Spleen (tissue), 13 donors: Measurements from ENCODE around the gene SAFB. TPM values are rescaled to one million over a fixed set of nuclear protein-coding genes. Genes with fewer than 3 reads are reported as not detected.
A peak's percentile ranks its signal among the peaks of the same experiment; 100 is the strongest.

ENCODE experiments used
- DNase-seq: peaks from one replicate; pipeline ENCODE4 v3.0.0-alpha.2; 2020
- H3K27ac ChIP-seq, 8 donors: fragments of 200-600 bp; sonication (generic) in 7 of 8; 1 replicate in 4 of 8; 2 replicates in 4 of 8; pipeline versions ENCODE4 v1.5.0 to v1.8.0; 2016 to 2021; ENCODE audit warnings: inconsistent platforms in 4 of 8, mild to moderate bottlenecking in 4 of 8, moderate library complexity in 1 of 8
- H3K27me3 ChIP-seq, 7 donors: fragments of 200-600 bp; sonication (generic) in 6 of 7; replicated peaks in 1 of 7; 1 replicate in 4 of 7; 2 replicates in 3 of 7; pipeline versions ENCODE4 v1.5.0 to v1.8.0; 2016 to 2021; ENCODE audit warnings: inconsistent platforms in 3 of 7, mild to moderate bottlenecking in 1 of 7
- H3K36me3 ChIP-seq, 6 donors: fragments of 200-600 bp; sonication (generic) in 5 of 6; 1 replicate in 4 of 6; 2 replicates in 2 of 6; pipeline versions ENCODE4 v1.5.0 to v1.8.0; 2016 to 2021; ENCODE audit warnings: inconsistent platforms in 2 of 6
- H3K4me1 ChIP-seq, 6 donors: fragments of 200-600 bp; sonication (generic) in 5 of 6; 1 replicate in 3 of 6; 2 replicates in 3 of 6; pipeline versions ENCODE4 v1.5.0 to v1.8.0; 2016 to 2021; ENCODE audit warnings: inconsistent platforms in 3 of 6
- H3K4me3 ChIP-seq, 8 donors: fragments of 200-600 bp; sonication (generic) in 7 of 8; 1 replicate in 4 of 8; 2 replicates in 4 of 8; pipeline versions ENCODE4 v1.5.0 to v1.8.0; 2016 to 2021; ENCODE audit warnings: inconsistent platforms in 4 of 8, mild to moderate bottlenecking in 4 of 8, moderate library complexity in 2 of 8
- H3K9me3 ChIP-seq, 8 donors: fragments of 200-600 bp; sonication (generic) in 7 of 8; 1 replicate in 4 of 8; 2 replicates in 4 of 8; pipeline versions ENCODE4 v1.5.0 to v1.8.0; 2016 to 2021; ENCODE audit warnings: inconsistent platforms in 4 of 8
- CTCF ChIP-seq, 11 experiments: fragments of 200-600 bp in 7 of 11; fragments of 450-650 bp in 4 of 11; sonication (generic) in 4 of 11; IDR thresholded peaks in 8 of 11; conservative IDR thresholded peaks in 3 of 11; 1 replicate in 7 of 11; 2 replicates in 4 of 11; pipeline versions ENCODE4 v1.4.0 to v1.8.0; 2016 to 2021; ENCODE audit warnings: antibody characterized with exemption in 11 of 11, inconsistent platforms in 4 of 11, mild to moderate bottlenecking in 1 of 11
- POLR2A ChIP-seq, 3 donors: fragments of 450-650 bp; IDR thresholded peaks; one replicate each; pipeline ENCODE4 v1.5.1; 2017; ENCODE audit warnings: antibody characterized with exemption in 3 of 3, mild to moderate bottlenecking in 1 of 3
- POLR2AphosphoS5 ChIP-seq, 3 donors: sonication (generic); formaldehyde crosslinking; IDR thresholded peaks; one replicate each; pipeline ENCODE4 v1.5.1; 2017; ENCODE audit warnings: antibody characterized with exemption in 3 of 3
- WGBS, 5 donors: extraction: QIAGEN DNeasy Blood & Tissue Kit in 3 of 5; methylation state at CpG; one replicate each; pipeline versions ENCODE4 v1.1.5 to v1.1.7; 2013 to 2018; 5-methylcytosine and 5-hydroxymethylcytosine counted together
- intact Hi-C: fragments of 100-400 bp; cut with DNase I; formaldehyde crosslinking; loops from one replicate; pipeline ENCODE4 v1.15.0; 2023; ENCODE audit warnings: low total_unique reads
- long read RNA-seq, 2 donors: transcript quantifications; one replicate each; lab custom pipeline, GENCODE V29; 2026
- polyA plus RNA-seq, 3 donors: library from polyadenylated mRNA; stranded (reverse); fragments of 200-250 nt; gene quantifications; one replicate each; pipeline ENCODE4 v1.2.1, GENCODE V29; 2013
- total RNA-seq, 7 donors: library from RNA; depleted of rRNA in 3 of 7; stranded (reverse); fragments of >200 nt in 3 of 7; fragmentation: NEBNext Ultra II Directional in 4 of 7; extraction: Animal tissue kit (Norgen Biotek cat#: 25700) in 4 of 7; gene quantifications; one replicate each; pipeline versions ENCODE4 v1.1.0 to v1.2.1, GENCODE V29; 2016 to 2021
- donor health status: healthy with polysubstance abuse.
- donor health status: DM: no; HTN: no; CAD: no; lungs with moderate emphysema.
- donor health status: DM: no; HTN: no; CAD: no.
- donor health status: Bipolar disorder and iron deficiency.
- donor health status: healthy.
- donor health status: DM: no; HTN: no; CAD: no.
- donor health status: DM: yes; HTN: yes; CAD: no.

SAFB gene
- total RNA-seq = 100 to 1,000 TPM in 5 of 7 donors, 10 to 100 TPM in 2; 94.5 to 161 (median 112) TPM
- 10 to 100 TPM; 41.7 to 70.0 (median 64.8) TPM for polyA plus RNA-seq
- long read RNA-seq, donor 1, partial matches to known transcripts = 15 of 19 reads
- long read RNA-seq, donor 1, other reads (novel, unspliced or antisense) = 0 of 19 reads
- long read RNA-seq, donor 2, partial matches to known transcripts = 6 of 8 reads
- long read RNA-seq, donor 2, other reads (novel, unspliced or antisense) = 0 of 8 reads

DNA sequence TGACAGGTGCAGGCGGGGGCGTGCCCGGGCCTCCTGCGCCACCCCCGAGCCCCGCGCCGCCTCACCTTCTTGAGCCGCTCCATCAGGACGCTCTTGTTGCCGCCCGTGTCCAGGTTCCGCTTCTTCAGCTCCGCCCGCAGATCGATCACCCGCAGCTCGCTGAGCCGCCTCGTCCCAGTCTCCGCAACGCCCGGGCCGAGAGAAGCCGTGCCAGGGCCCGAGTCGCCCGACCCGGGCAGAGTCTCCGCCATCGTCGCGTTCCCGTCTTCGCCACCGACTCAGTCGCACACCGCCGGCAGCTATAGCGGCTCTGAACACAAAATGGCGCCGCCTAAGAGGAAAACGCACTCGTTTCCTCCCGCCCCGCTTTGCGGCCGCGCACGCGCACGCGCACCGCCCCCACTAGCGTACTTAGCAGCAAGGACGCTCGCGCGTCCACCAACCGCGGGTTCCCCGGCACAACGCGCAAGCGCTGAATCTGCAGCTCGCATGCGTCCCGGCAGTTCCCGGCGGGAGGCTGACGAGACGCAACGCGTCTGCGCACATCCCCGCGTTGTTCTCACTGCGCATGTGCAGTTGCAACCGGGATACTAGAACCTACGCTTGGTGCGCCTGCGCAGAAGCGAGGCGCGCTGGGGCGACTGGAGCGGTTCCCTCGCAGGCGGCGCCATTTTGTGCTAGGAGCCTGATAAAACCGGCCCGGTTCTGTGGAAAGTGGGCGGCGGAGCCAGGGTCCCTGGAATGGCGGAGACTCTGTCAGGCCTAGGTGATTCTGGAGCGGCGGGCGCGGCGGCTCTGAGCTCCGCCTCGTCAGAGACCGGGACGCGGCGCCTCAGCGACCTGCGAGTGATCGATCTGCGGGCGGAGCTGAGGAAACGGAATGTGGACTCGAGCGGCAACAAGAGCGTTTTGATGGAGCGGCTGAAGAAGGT lies at the start of gene SAFB, which contains the start of gene SAFB2:
TSS of gene SAFB (plus strand) at position 619 of the 932 bp plus-strand sequence. CDS start at position 742, 123 bp downstream.
TSS of gene SAFB2 (minus strand) at position 312 of the 932 bp plus-strand sequence. CDS start at position 251, 61 bp downstream.
- WGBS, 5 donors = 0% methylated on average over 73 to 116 of the region's 116 CpGs
- TF ChIP-seq POLR2A (IDR thresholded peaks at IDR 0.05) (peak; percentile 75 to 90 (median 75)), POLR2AphosphoS5 (IDR thresholded peaks at IDR 0.05) (peak; percentile 99 to 100 (median 99)), CTCF (IDR thresholded peaks at IDR 0.05 in 8 of 11, conservative IDR thresholded peaks at IDR 0.05 in 3 of 11) (peak in 5 of 11 experiments; percentile 6 to 50 (median 21))
- Histone ChIP-seq H3K4me3 (peak within 1 kb of the TSS; percentile 85 to 99 (median 92)), H3K27ac (peak within 1 kb of the TSS; percentile 82 to 99 (median 96)), H3K4me1 (peaks cover 66 to 86% (median 79%) of the 10 kb centered on the region in 6 donors), H3K9me3 (no peaks in the 10 kb centered on the region), H3K27me3 (no peaks in the 10 kb centered on the region), H3K36me3 (peaks cover 0 to 66% (median 40%) of the 10 kb centered on the region in 6 donors)
- intact Hi-C loops = loop anchor here (10.0 kb wide), 1 partner anchor 52 kb away; no protein-coding TSS in a partner anchor
- peak; percentile 100 for DNase-seq

GRCh38 chr19:5575590-5575989 lies 47.3 kb upstream of the SAFB start:
- TF ChIP-seq CTCF (IDR thresholded peaks at IDR 0.05 in 8 of 11, conservative IDR thresholded peaks at IDR 0.05 in 3 of 11) (no peak), POLR2A (IDR thresholded peaks at IDR 0.05) (no peak), POLR2AphosphoS5 (IDR thresholded peaks at IDR 0.05) (no peak)
- Histone ChIP-seq H3K27ac (no peak overlapping the region), H3K36me3 (peaks cover 0 to 8% (median 0%) of the 10 kb centered on the region in 6 donors), H3K9me3 (peaks cover 0 to 13% (median 0%) of the 10 kb centered on the region in 8 donors), H3K27me3 (no peaks in the 10 kb centered on the region), H3K4me1 (peaks cover 0 to 11% (median 7%) of the 10 kb centered on the region in 6 donors), H3K4me3 (no peak overlapping the region)
- no peak for DNase-seq
- intact Hi-C loops = loop anchor here (5.0 kb wide), 1 partner anchor 528 kb away; no protein-coding TSS in a partner anchor
- 78 to 89% (median 88%) methylated on average over 6 of the region's 6 CpGs for WGBS, 5 donors

DNA sequence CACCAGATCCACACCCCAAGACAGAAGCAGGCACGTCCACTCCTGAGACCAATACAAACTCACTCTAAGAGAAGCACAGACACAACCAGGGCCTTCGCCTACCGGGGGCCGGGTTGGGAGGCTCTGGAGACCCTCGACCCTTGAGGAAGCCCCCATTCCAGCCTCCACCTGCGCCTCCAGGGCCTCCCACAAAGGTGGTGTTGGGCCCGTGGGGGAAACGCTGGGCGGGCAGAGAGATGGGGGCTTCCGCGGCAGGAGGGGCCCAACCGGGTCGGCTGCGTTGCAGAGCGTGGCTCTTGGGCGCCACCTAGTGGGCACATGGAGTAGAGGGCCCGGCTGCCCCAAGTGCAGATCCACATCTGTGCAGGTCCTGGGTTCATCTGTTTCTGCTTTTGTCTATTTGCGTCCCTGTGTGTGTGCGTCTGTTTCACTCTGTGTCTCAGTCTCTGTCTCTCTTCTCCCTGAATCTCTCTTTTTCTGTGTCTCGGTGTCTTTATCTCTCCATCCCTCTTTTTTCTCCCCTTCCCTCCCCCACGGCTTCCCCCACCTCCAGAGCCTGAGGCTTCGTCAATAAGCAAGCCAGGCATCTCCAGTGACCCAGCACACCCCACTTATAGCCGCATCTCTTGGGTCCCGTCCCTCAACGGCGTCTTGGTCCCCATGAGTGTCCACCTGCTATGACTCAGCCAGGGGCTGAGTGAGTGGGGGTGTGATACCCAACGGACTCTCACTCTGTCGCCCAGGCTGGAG lies 44.6 kb upstream of the SAFB start:
- peak; percentile 92 for DNase-seq
- Histone ChIP-seq H3K36me3 (peaks cover 0 to 32% (median 11%) of the 10 kb centered on the region in 6 donors), H3K4me3 (peak overlapping the region in 1 of 8 donors; percentile 33), H3K27me3 (no peaks in the 10 kb centered on the region), H3K9me3 (peaks cover 0 to 5% (median 0%) of the 10 kb centered on the region in 8 donors), H3K27ac (no peak overlapping the region), H3K4me1 (peaks cover 0 to 11% (median 7%) of the 10 kb centered on the region in 6 donors)
- WGBS, 5 donors = 24 to 44% (median 26%) methylated on average over 18 to 28 of the region's 28 CpGs
- intact Hi-C loops = loop anchor here (5.0 kb wide), 1 partner anchor 531 kb away; no protein-coding TSS in a partner anchor
- TF ChIP-seq CTCF (IDR thresholded peaks at IDR 0.05 in 8 of 11, conservative IDR thresholded peaks at IDR 0.05 in 3 of 11) = peak; percentile 59 to 98 (median 97)
- TF ChIP-seq POLR2A (IDR thresholded peaks at IDR 0.05) = no peak
- peak in 1 of 3 donors; percentile 63 for TF ChIP-seq POLR2AphosphoS5 (IDR thresholded peaks at IDR 0.05)
